Fibroblast of peridontal ligament (primary cell): Measurements from ENCODE around the gene DNAJA3.

ENCODE experiments used
- DNase-seq: peaks from one replicate; pipeline ENCODE4 v3.0.0-alpha.2; 2010; ENCODE audit errors: extremely low read depth

The DNAJA3 gene

GRCh38 chr16:4433914-4434787, 8.5 kb downstream of the DNAJA3 start:
- no peak for DNase-seq

GRCh38 chr16:4435337-4436067, 9.8 kb downstream of the DNAJA3 start:
- DNase-seq: peak; percentile 53

DNA sequence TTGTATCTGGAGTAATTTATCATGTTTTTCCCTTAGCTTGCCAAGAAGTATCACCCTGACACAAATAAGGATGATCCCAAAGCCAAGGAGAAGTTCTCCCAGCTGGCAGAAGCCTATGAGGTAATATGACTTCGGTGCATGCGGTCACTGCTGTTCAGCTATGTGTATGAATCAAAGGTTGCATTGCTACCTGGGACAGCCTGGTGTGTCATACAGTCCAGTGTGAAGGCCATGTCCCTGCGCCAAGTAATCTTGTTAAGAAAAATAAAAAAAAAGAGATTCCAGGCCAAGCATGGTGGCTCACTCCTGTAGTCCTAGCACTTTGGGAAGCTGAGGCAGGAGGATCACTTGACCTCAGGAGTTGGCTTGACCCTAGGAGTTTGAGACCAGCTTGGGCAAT, 11.7 kb downstream of the DNAJA3 start:
- DNase-seq: no peak

DNA sequence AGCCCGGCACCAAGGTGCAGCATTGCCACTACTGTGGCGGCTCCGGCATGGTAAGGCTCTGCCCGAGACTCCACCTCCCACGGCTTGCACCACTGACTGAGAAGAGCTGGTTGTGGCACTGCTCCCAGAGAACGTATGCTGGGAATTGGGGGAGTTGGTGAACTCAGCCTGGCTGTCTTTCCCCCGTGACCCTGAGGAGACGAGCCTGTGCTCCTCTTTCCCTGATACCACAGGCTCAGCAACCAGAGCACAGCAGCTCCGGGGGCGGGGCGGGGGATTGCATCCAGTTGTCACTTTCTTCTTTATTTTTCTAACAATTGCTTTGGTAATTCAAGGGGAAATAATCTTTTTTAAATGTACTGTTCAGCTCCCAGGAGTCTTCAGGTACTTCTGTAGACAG, 16.7 kb downstream of the DNAJA3 start:
- no peak for DNase-seq

- no peak for DNase-seq
Observed at GRCh38 chr16:4443271-4443670, 17.6 kb downstream of the DNAJA3 start.

- no peak for DNase-seq
Observed at GRCh38 chr16:4443986-4444385, 18.3 kb downstream of the DNAJA3 start.

DNA sequence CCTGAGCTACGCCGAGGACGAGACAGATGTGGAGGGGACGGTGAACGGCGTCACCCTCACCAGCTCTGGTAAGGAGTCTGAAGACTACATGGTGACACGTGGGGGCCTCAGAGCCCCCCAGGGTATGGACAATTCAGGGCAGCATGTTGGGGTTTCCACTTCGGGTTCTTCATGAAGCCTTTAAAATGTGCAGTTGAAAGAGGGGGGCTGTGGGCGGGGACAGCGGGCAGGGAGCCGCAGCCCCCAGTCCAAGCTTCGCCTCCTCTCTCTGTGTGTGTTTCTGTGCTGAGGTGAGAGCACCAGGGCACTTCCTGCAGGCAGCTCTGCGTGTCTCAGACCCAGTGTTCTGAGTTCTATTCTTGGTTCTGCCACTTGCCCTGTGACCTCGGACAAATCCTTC, 24.8 kb downstream of the DNAJA3 start:
- no peak for DNase-seq

- peak; percentile 11 for DNase-seq
Observed at GRCh38 chr16:4450931-4451519, 25.4 kb downstream of the DNAJA3 start.

DNA sequence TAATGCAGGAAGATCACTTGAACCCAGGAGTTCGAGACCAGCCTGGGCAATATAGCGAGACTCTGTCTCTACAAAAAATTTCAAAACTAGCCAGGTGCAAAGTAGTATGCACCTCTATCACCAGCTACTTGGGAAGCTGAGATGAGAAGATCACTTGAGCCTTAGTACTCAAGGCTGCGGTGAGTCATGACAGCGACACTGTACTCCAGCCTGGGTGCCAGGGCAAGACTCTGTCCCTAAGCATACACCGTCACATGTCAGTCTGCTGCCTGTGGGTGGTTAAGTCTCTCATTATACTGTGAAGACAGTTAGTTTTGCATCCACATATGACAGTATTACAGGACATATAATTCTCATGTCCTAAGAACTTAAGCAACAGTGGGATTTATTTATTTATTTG, 27.0 kb downstream of the DNAJA3 start:
- no peak for DNase-seq

DNA sequence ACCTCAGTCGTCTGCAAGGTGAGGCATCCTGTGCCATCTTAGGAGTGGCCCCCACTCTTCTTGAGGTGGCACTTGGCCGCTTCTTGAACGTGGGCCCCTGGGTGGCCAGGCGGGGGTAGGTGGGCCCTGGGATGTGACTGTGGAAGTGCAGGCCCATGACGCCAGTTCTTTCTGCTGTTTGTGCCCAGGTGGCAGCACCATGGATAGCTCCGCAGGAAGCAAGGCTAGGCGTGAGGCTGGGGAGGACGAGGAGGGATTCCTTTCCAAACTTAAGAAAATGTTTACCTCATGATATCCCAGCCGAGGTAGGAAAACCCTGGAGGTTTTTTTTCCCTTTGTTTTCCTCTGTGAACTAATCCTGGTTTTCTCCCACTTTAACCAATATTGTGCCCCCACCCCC, 29.0 kb downstream of the DNAJA3 start:
- DNase-seq: no peak

DNA sequence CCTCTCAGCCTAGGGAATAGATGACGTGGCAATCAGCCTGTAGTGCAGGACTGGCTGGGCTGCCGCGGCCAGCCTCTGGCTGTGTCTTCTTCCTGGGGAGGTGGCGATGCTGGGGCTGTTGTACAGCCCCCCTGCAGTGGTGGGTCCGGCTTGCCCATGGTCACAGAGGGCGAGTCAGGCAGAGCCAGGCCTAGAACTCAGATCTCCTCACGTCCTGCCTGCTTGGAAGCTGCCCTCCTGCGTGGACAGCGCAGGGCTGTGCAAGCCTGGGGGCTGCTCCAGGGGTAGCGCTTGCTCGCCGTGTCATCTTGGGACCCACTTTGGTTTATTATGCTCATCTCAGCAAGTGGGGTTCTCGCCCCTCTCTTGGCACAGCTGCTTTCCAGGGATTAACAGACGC, 29.4 kb downstream of the DNAJA3 start:
- no peak for DNase-seq

DNA sequence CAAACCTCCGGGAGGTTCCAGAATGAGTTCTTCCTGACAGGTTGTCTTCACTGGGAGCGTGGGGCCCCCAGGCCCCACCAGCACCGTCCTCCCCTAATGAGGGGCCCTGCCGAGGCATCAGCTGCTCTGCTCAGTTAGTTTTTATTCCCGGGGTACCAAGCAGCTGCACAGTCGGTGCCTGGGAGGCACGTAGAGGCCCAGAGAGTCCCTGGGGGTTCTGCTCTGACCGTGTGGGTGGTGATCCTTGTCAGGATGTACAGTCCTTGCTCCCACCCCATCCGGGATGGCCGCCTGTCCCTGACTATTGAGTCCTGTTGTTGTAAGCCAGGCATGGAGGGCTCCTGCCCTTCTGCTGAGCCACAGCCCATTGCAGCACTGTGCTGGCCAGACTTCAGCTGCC, 30.3 kb downstream of the DNAJA3 start:
- no peak for DNase-seq

DNA sequence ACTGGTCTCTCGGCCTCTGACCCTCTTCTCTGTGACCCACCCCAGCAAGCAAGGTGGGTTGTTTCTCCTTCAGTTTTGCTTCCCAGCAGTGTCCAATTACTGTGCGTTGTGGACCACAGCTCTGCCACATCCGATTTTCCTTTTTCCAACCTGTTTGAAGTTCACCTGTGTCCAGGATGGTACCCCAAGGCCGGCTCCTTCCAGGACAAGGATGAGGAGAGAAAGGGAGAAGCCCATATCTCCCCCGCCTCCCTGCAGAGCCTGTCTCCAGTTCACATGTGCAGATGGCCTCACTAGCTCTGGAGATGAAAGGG, 35.2 kb downstream of the DNAJA3 start:
- no peak for DNase-seq

DNA sequence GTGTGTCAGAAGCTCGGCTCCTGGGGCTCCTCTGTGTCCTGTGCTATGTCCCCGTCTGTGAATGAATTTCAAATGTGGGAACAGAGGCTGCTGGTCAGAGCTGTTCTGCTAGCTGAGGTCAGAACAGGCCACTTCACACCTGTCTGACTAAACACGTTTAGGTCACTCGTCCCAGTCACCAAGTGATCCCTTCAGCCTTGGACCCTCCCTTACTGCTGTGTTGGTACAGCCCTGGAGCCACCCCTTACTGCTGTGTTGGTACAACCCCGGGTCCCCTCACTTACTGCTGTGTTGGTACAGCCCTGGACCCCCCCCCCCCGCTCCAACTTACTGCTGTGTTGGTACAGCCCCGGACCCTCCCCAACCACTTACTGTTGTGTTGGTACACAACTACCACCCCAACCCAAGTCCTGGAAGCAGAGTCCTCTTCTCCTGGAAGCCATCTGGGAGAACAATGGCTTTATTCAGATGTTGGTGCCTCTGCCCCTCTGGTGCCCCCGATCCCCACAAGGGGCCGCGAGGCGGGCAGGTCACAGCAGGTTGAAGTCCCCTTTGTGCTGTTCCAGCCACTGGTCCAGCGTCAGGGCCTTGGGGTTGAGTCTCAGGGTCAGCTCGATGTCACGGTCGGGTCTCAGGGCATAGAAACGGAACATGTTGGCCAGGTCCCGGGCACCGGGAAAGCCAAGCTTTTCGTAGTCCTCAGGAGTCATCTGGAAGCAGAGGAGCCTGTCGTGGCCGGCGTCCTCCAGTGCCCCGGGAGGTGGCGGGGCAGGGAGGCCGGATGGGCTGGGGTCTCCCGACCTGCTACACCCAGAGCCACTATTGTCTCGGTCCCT, 35.8 kb downstream of the DNAJA3 start:
- DNase-seq: no peak

- DNase-seq: no peak
Observed at GRCh38 chr16:4463522-4464163, 38.0 kb downstream of the DNAJA3 start.

DNA sequence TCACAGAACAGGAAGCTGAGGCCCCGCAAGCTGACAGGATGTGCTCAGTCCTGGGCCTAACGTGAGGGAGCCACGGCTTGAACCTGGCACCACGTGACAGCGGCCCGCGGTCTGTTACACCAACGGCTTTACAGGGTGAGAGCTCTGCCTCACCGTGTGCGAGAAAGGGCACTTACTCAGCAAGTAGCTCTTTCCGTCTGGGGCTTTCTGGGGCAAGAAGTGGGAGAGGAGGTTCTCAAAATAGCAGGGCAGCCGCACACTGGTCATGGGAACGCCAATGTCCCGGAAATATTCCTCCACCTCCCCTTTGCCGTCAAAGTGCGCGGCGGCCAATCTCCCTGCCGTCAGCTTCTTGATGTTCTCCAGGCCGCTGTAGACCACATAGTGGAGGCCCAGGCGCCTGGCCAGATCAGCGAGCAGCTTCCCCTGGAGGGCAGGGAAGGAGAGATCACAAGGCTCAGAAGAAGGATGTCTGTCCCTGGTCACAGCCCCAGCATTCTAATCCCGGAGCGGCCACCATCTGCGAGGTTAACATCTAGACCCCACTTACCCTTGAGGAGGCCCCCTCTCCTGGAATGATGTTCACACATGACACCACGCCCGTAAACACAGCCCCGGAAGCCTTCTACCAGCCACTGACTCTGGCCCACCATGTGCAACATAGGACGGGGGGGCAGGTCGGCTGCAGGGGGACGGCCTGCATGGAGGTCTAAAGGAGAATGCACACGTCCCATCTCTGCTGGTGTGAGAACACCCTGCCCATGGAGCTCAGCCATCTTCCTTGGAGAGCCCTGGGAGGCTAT, 40.5 kb downstream of the DNAJA3 start:
- DNase-seq: no peak

GRCh38 chr16:4467916-4468315, 42.2 kb downstream of the DNAJA3 start:
- no peak for DNase-seq

GRCh38 chr16:4468972-4469371, 43.3 kb downstream of the DNAJA3 start:
- no peak for DNase-seq

DNA sequence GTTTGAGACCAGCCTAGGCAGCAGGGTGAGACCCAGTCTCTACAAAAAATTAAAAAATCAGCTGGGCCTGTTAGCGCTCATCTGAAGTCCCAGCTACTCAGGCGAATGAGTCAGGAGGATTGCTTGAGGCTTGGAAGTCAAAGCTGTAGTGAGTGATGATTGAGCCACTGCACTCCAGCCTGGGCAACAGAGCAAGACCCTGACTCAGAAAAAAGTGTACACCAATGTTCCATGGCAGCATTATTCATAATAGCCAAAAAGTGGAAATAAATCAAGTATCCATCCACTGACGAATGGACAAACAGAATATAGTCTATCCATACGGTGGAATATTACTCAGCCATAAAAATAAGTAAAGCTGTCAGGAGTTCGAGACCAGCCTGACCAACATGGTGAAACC, 46.2 kb downstream of the DNAJA3 start:
- no peak for DNase-seq

DNA sequence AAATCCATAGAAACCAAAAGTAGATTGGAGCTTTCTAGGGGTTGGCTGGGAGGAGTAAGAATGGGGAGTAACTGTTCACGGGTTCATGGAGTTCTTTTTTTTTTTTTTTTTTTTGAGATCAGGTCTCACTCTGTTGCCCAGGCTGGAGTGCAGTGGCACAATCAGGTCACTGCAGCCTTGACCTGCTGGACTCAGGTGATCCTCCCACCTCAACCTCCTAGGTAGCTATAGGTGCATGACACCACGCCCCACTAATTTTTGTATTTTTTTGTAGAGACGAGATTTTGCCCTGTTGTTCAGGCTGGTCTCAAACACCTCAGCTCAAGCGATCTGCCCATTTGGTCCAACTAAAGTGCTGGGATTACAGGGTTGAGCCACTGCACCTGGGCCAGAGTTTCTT, 47.2 kb downstream of the DNAJA3 start:
- no peak for DNase-seq
